Measurements from ENCODE around the gene PTPN5.

DNA sequence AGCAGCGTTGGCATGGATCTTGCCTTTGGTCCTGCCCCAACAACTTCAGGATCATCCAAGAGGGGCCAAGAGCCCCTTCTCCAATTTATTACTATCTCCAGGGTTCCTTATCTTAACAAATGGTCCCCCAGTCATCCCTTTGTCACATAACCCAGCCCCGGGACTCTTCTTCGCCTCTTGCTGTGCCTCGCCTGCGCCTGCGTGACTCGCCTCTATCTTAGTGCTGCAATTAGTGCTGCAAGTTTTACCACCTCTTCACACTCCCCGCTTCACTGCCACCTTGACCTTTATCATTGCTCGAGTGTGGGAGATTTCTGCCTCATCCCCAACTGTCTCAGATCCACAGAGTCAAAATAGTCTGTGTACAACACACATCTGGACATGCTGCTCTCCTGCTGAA, 61.6 kb downstream of the PTPN5 start:
- no peak for TF ChIP-seq CTCF (conservative IDR thresholded peaks at IDR 0.05)
- no peak for TF ChIP-seq EZH2 (IDR thresholded peaks at IDR 0.05; ENCODE audit: low read depth)

Measured in PC-9 (cell line).